H1 (cell line): ENCODE data around the gene FAM193A. TPM values are rescaled to one million over a fixed set of nuclear protein-coding genes. Genes with fewer than 3 reads are reported as not detected.

ENCODE experiments used
- CTCF ChIA-PET: fragments of 300-600 bp; sonication (Branson Sonifier 250); formaldehyde crosslinking; loops from one replicate; lab custom pipeline; 2021; ENCODE audit not compliant: partially characterized antibody; lab: Charles Lee
- POLR2A ChIA-PET: fragments of 300-600 bp; sonication (Branson Sonifier 250); formaldehyde crosslinking; loops from one replicate; lab custom pipeline; 2021; ENCODE audit warnings: inconsistent platforms; ENCODE audit not compliant: partially characterized antibody; lab: Charles Lee
- DNase-seq, 2 experiments: peaks; one replicate each; pipeline versions ENCODE4 v3.0.0 to v3.0.0-alpha.2; 2010 to 2022; ENCODE audit warnings: low spot score in 2 of 2, low read depth in 1 of 2, mixed read lengths in 1 of 2
- FAIRE-seq: peaks from 2 replicates; lab custom pipeline; 2011; peaks lifted over from hg19 to GRCh38; lab: Jason Lieb, UNC
- H2AFZ ChIP-seq: 2 replicates; pipeline ENCODE4 v1.8.1; 2012; ENCODE audit warnings: low read length, inconsistent platforms
- H2AK5ac ChIP-seq: 2 replicates; pipeline ENCODE4 v1.6.1; 2013; ENCODE audit warnings: low read depth, low read length
- H2BK120ac ChIP-seq: replicated peaks from 2 replicates; pipeline ENCODE3; 2013; ENCODE audit warnings: low read depth, low read length, inconsistent platforms
- H2BK12ac ChIP-seq: 2 replicates; pipeline ENCODE4 v1.6.1; 2013; ENCODE audit warnings: low read depth, low read length
- H2BK15ac ChIP-seq: 2 replicates; pipeline ENCODE4 v1.6.1; 2013; ENCODE audit warnings: low read length
- H2BK20ac ChIP-seq: 2 replicates; pipeline ENCODE4 v1.6.1; 2013; ENCODE audit warnings: low read length
- H2BK5ac ChIP-seq: 2 replicates; pipeline ENCODE4 v1.6.1; 2013; ENCODE audit warnings: low read depth, low read length
- H3K14ac ChIP-seq: 2 replicates; pipeline ENCODE4 v1.6.1; 2013; ENCODE audit warnings: inconsistent platforms; ENCODE audit not compliant: insufficient read length
- H3K18ac ChIP-seq: 2 replicates; pipeline ENCODE4 v1.6.1; 2013; ENCODE audit warnings: low read length; ENCODE audit errors: extremely low read depth
- H3K23ac ChIP-seq: 2 replicates; pipeline ENCODE4 v1.6.1; 2013; ENCODE audit warnings: inconsistent platforms; ENCODE audit not compliant: insufficient read length
- H3K23me2 ChIP-seq: 2 replicates; pipeline ENCODE4 v1.6.1; 2013; ENCODE audit warnings: low read depth, low read length
- H3K27ac ChIP-seq: 2 replicates; pipeline ENCODE4 v1.6.1; 2011; ENCODE audit warnings: low read depth, low read length, inconsistent platforms
- H3K27me3 ChIP-seq, 4 experiments: replicated peaks in 1 of 4; 1 replicate in 1 of 4; 2 replicates in 3 of 4; pipeline versions ENCODE4 v1.6.1 to v1.8.1; 2011 to 2013; ENCODE audit warnings: low read length in 3 of 4, mild to moderate bottlenecking in 3 of 4, inconsistent platforms in 2 of 4, mixed read lengths in 2 of 4, moderate library complexity in 1 of 4; ENCODE audit not compliant: control insufficient read depth in 3 of 4, insufficient read depth in 3 of 4; ENCODE audit errors: extremely low read depth in 1 of 4
- H3K36me3 ChIP-seq, 4 experiments: 2 replicates each; pipeline versions ENCODE4 v1.6.1 to v1.8.1; 2011 to 2013; ENCODE audit warnings: mild to moderate bottlenecking in 4 of 4, low read length in 3 of 4, moderate library complexity in 2 of 4, control low read depth in 1 of 4, inconsistent platforms in 1 of 4; ENCODE audit not compliant: insufficient read depth in 4 of 4, control insufficient read depth in 2 of 4
- H3K4ac ChIP-seq: replicated peaks from 2 replicates; pipeline ENCODE3; 2013; ENCODE audit warnings: low read length, low read depth, mixed read lengths, inconsistent platforms; ENCODE audit not compliant: insufficient read length
- H3K4me1 ChIP-seq, 4 experiments: replicated peaks in 1 of 4; 1 replicate in 1 of 4; 2 replicates in 3 of 4; pipeline versions ENCODE4 v1.6.1 to v1.8.1; 2011 to 2013; ENCODE audit warnings: low read length in 3 of 4, inconsistent platforms in 2 of 4, mixed read lengths in 1 of 4; ENCODE audit not compliant: insufficient read depth in 4 of 4, control insufficient read depth in 3 of 4
- H3K4me2 ChIP-seq, 2 experiments: 2 replicates each; pipeline versions ENCODE4 v1.6.1 to v1.8.1; 2011 to 2013; ENCODE audit warnings: low read depth in 2 of 2, low read length in 2 of 2, control low read depth in 1 of 2, inconsistent platforms in 1 of 2, mild to moderate bottlenecking in 1 of 2; ENCODE audit not compliant: insufficient read depth in 1 of 2
- H3K4me3 ChIP-seq, 4 experiments: fragments of 200-600, 300-600 bp in 1 of 4; sonication (generic), shearing (Covaris generic), sonication (Bioruptor Twin) in 1 of 4; 2 replicates each; pipeline versions ENCODE4 v1.5.1 to v1.8.1; 2011 to 2016; ENCODE audit warnings: low read length in 4 of 4, low read depth in 3 of 4, control low read depth in 2 of 4, inconsistent platforms in 2 of 4, mild to moderate bottlenecking in 2 of 4, mixed read lengths in 1 of 4, moderate library complexity in 1 of 4; ENCODE audit not compliant: insufficient read depth in 2 of 4; ENCODE audit errors: extremely low read depth in 1 of 4
- H3K56ac ChIP-seq: replicated peaks from 2 replicates; pipeline ENCODE3; 2013; ENCODE audit warnings: low read depth, mild to moderate bottlenecking, mixed read lengths, low read length, inconsistent platforms; ENCODE audit not compliant: insufficient read length
- H3K79me1 ChIP-seq: 2 replicates; pipeline ENCODE4 v1.6.1; 2013; ENCODE audit warnings: low read depth, low read length, control low read depth
- H3K79me2 ChIP-seq, 2 experiments: 2 replicates each; pipeline versions ENCODE4 v1.6.1 to v1.8.1; 2012 to 2013; ENCODE audit warnings: low read length in 2 of 2, mild to moderate bottlenecking in 2 of 2, inconsistent platforms in 1 of 2; ENCODE audit not compliant: insufficient read depth in 2 of 2, control insufficient read depth in 1 of 2
- H3K9ac ChIP-seq, 4 experiments: replicated peaks in 1 of 4; 1 replicate in 1 of 4; 2 replicates in 3 of 4; pipeline versions ENCODE4 v1.6.1 to v1.8.1; 2011 to 2013; ENCODE audit warnings: low read depth in 3 of 4, low read length in 3 of 4, control low read depth in 2 of 4, mild to moderate bottlenecking in 2 of 4, moderate library complexity in 2 of 4, inconsistent platforms in 1 of 4; ENCODE audit errors: extremely low read depth in 1 of 4
- H3K9me3 ChIP-seq, 2 experiments: 2 replicates each; pipeline versions ENCODE4 v1.6.1 to v1.8.1; 2012 to 2013; ENCODE audit warnings: mild to moderate bottlenecking in 2 of 2, moderate library complexity in 2 of 2, control low read depth in 1 of 2, inconsistent platforms in 1 of 2, low read depth in 1 of 2, low read length in 1 of 2, mixed read lengths in 1 of 2; ENCODE audit not compliant: insufficient read depth in 2 of 2
- H4K20me1 ChIP-seq, 2 experiments: replicated peaks in 1 of 2; 2 replicates each; pipeline versions ENCODE3 to v1.8.1; 2011 to 2013; ENCODE audit warnings: inconsistent platforms in 2 of 2, low read length in 2 of 2, mild to moderate bottlenecking in 1 of 2; ENCODE audit not compliant: insufficient read depth in 2 of 2, control insufficient read depth in 1 of 2
- H4K5ac ChIP-seq: 2 replicates; pipeline ENCODE4 v1.6.1; 2013; ENCODE audit warnings: low read length, low read depth, mixed read lengths, inconsistent platforms; ENCODE audit not compliant: insufficient read length
- H4K8ac ChIP-seq: 2 replicates; pipeline ENCODE4 v1.8.0; 2013; ENCODE audit warnings: mild to moderate bottlenecking, moderate library complexity, low read length, inconsistent platforms; ENCODE audit not compliant: insufficient read depth; ENCODE audit errors: extremely low read depth
- H4K91ac ChIP-seq: replicated peaks from 2 replicates; pipeline ENCODE3; 2013; ENCODE audit warnings: low read length, mixed read lengths, inconsistent platforms; ENCODE audit not compliant: insufficient read length
- ATF2 ChIP-seq: IDR thresholded peaks from 2 replicates; pipeline ENCODE4 v1.6.1; 2012; ENCODE audit warnings: low read length, inconsistent platforms
- CBX5 ChIP-seq: fragments of 300-800, 300-1000 bp; sonication (generic); IDR thresholded peaks from 2 replicates; pipeline ENCODE4 v1.7.1; 2016; ENCODE audit warnings: antibody characterized with exemption, low read length, low read depth
- CHD2 ChIP-seq: IDR thresholded peaks from 2 replicates; pipeline ENCODE4 v1.6.1; 2012; ENCODE audit warnings: low read length, improper control_type of control experiment
- HDAC2 ChIP-seq, 2 experiments: fragments of 300-600 bp in 1 of 2; sonication (generic) in 1 of 2; IDR thresholded peaks; 2 replicates each; pipeline ENCODE4 v1.6.1; 2011 to 2012; ENCODE audit warnings: low read depth in 2 of 2, low read length in 2 of 2, mild to moderate bottlenecking in 2 of 2, moderate library complexity in 2 of 2, borderline replicate concordance in 1 of 2, inconsistent platforms in 1 of 2
- MAFK ChIP-seq: IDR thresholded peaks from 2 replicates; pipeline ENCODE4 v1.6.1; 2012; ENCODE audit warnings: low read depth, mild to moderate bottlenecking, improper control_type of control experiment, low read length
- MAX ChIP-seq: IDR thresholded peaks from 2 replicates; pipeline ENCODE4 v1.6.1; 2012; ENCODE audit warnings: inconsistent platforms
- RAD21 ChIP-seq, 2 experiments: IDR thresholded peaks in 1 of 2; conservative IDR thresholded peaks in 1 of 2; 2 replicates each; pipeline ENCODE4 v1.6.1; 2011; ENCODE audit warnings: low read depth in 2 of 2, low read length in 2 of 2, improper control_type of control experiment in 1 of 2, inconsistent platforms in 1 of 2, mild to moderate bottlenecking in 1 of 2, moderate library complexity in 1 of 2
- RBBP5 ChIP-seq: IDR thresholded peaks from 2 replicates; pipeline ENCODE4 v1.7.1; 2012; ENCODE audit warnings: low read depth, mild to moderate bottlenecking, inconsistent platforms, low read length, moderate library complexity, borderline replicate concordance
- RFX5 ChIP-seq: IDR thresholded peaks from 2 replicates; pipeline ENCODE4 v1.6.1; 2011; ENCODE audit warnings: low read depth, low read length, improper control_type of control experiment, borderline replicate concordance
- SIRT6 ChIP-seq: IDR thresholded peaks from one replicate; pipeline ENCODE4 v1.7.1; 2012; ENCODE audit warnings: low read length, inconsistent platforms
- TEAD4 ChIP-seq: IDR thresholded peaks from 2 replicates; pipeline ENCODE4 v1.6.1; 2012; ENCODE audit warnings: low read depth, low read length, inconsistent platforms, mixed read lengths
- WGBS, 2 experiments: shearing (Covaris generic) in 1 of 2; methylation state at CpG; one replicate each; pipeline versions ENCODE4 v1.1.6 to v1.1.7; 2013 to 2015; ENCODE audit warnings: low lambda C conversion rate in 2 of 2, mixed read lengths in 2 of 2, inconsistent platforms in 1 of 2, low coverage in 1 of 2, missing lambda C conversion rate in 1 of 2; ENCODE audit not compliant: insufficient replicate concordance in 2 of 2, insufficient coverage in 1 of 2, insufficient read length in 1 of 2; ENCODE audit errors: extremely low coverage in 1 of 2, missing lambda C conversion rate in 1 of 2; 5-methylcytosine and 5-hydroxymethylcytosine counted together
- polyA plus RNA-seq, 7 experiments: library from polyadenylated mRNA; depleted of rRNA in 3 of 7; stranded (reverse) in 5 of 7; unstranded in 2 of 7; fragments of >200 nt in 5 of 7; fragments of 200-250 nt in 2 of 7; gene quantifications; 1 replicate in 5 of 7; 2 replicates in 1 of 7; 4 replicates in 1 of 7; pipeline versions ENCODE4 v1.2.1 to v1.2.3, GENCODE V29; 2011 to 2013; ENCODE audit warnings: missing spikeins in 2 of 7, mixed read lengths in 2 of 7
- total RNA-seq: library from RNA; stranded (reverse); fragmentation: NEBNext Ultra II Directional; extraction: Animal tissue kit (Norgen Biotek cat#: 25700); gene quantifications from 2 replicates; pipeline ENCODE4 v1.2.1, GENCODE V29; 2021

The FAM193A gene
- total and polyA plus RNA-seq, 2 of the 8 experiments (the other 6 are each of a cell fraction or from before 2014, with no cell fraction given), result 8.7 to 26.2 TPM

- Histone ChIP-seq H3K4me1 (peaks cover 11 to 37% (median 19%) of the 10 kb centered on the region in 4 experiments), H3K79me1 (peaks cover 25% of the 10 kb centered on the region), H3K27ac (no peak overlapping the region), H3K56ac (no peak overlapping the region), H3K79me2 (peaks cover 7 to 84% of the 10 kb centered on the region in 2 experiments; a peak in 3 of 4 replicates), H2BK5ac (peak overlapping the region; percentile 53; the same call in 1 of the 2 replicates), H3K23me2 (no peaks in the 10 kb centered on the region), H3K14ac (no peak overlapping the region), H4K5ac (no peak overlapping the region), H2BK15ac (peak overlapping the region; percentile 25; the same call in 1 of the 2 replicates), H2AFZ (no peak overlapping the region), H3K4ac (no peak overlapping the region), H2BK12ac (0 out of 2 replicates have a peak overlapping the region, but pooled peaks have one; percentile 2), H3K18ac (peak overlapping the region; percentile 79; the same call in 1 of the 2 replicates), H3K9me3 (no peaks in the 10 kb centered on the region), H2BK120ac (no peak overlapping the region), H3K23ac (no peak overlapping the region), H3K4me3 (no peak overlapping the region), H3K36me3 (no peaks in the 10 kb centered on the region), H4K20me1 (peaks cover 9 to 11% of the 10 kb centered on the region in 2 experiments), H2BK20ac (no peak overlapping the region), H3K9ac (no peak overlapping the region), H4K91ac (no peak overlapping the region), H3K4me2 (0 out of 4 replicates have a peak overlapping the region, but pooled peaks of 1 of the 2 experiments have one; percentile 3), H2AK5ac (peak overlapping the region; percentile 94), H3K27me3 (no peaks in the 10 kb centered on the region), H4K8ac (no peak overlapping the region)
- WGBS, 2 experiments, result 87% methylated on average over 5 of the region's 5 CpGs; no CpG with 5 or more reads in 1 of the 2 experiments
- FAIRE-seq, result no peak
- DNase-seq, result no peak
- ChIA-PET CTCF (interaction anchor here (0.6 to 1.6 kb wide), 7 partner anchors 13 to 219 kb away, joined by 3 to 4 read pairs (median 3); no protein-coding TSS in a partner anchor), POLR2A (interaction anchor here (0.7 kb wide), 2 partner anchors 55 to 205 kb away, joined by 3 to 4 read pairs; no protein-coding TSS in a partner anchor)
- no peak for TF ChIP-seq RBBP5
- TF ChIP-seq MAX, result no peak
- no peak for TF ChIP-seq HDAC2 (IDR thresholded peaks at IDR 0.05; ENCODE audit: borderline replicate concordance in 1 of 2, low read depth in 2 of 2, low read length in 2 of 2)
- no peak for TF ChIP-seq ATF2
- no peak for TF ChIP-seq RFX5
- TF ChIP-seq CBX5, result no peak
- TF ChIP-seq SIRT6, result no peak
- no peak for TF ChIP-seq CHD2
- TF ChIP-seq MAFK, result no peak
- TF ChIP-seq RAD21 (IDR thresholded peaks at IDR 0.05 in 1 of 2, conservative IDR thresholded peaks at IDR 0.05 in 1 of 2; ENCODE audit: low read depth in 2 of 2, low read length in 2 of 2), result no peak
- TF ChIP-seq TEAD4, result no peak
Observed at GRCh38 chr4:2593003-2593402, 56.6 kb downstream of the FAM193A start.
